ENCODE data around the gene TUB.

DNA sequence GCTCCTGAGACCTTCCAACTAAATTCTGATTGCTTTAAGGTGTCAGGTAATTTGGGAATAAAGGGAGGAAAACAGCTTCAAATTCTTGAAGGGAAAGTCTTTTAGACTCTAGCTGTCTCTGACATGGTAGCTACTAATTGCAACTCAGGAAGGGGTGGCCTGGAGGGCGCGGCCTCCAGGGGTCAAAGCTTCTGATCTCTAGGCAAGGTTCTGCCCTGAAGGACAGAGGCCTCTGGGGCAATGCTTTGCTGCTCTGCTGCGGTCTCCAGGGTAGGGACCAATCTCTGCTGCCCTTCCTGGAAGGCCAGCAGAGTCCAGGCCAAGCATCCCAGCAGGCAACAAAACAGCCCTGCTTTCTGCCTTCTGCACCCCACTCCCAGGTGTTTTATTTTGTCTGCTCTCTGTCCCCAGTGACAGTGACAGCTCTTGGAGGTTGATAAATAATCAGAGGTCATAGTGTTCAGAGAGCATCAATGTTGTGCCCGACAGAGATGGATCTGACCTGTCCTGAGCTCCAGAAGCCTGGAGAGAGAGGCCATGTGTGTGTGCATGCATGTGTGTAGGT is 1.8 kb upstream of the TUB start:
- TF ChIP-seq, protein P1, sequence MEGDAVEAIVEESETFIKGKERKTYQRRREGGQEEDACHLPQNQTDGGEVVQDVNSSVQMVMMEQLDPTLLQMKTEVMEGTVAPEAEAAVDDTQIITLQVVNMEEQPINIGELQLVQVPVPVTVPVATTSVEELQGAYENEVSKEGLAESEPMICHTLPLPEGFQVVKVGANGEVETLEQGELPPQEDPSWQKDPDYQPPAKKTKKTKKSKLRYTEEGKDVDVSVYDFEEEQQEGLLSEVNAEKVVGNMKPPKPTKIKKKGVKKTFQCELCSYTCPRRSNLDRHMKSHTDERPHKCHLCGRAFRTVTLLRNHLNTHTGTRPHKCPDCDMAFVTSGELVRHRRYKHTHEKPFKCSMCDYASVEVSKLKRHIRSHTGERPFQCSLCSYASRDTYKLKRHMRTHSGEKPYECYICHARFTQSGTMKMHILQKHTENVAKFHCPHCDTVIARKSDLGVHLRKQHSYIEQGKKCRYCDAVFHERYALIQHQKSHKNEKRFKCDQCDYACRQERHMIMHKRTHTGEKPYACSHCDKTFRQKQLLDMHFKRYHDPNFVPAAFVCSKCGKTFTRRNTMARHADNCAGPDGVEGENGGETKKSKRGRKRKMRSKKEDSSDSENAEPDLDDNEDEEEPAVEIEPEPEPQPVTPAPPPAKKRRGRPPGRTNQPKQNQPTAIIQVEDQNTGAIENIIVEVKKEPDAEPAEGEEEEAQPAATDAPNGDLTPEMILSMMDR (conservative IDR thresholded peaks at IDR 0.05; ENCODE audit: low read depth, low read length): no peak
- TF ChIP-seq EZH2 (IDR thresholded peaks at IDR 0.05; ENCODE audit: low read length, unreplicated experiment): no peak
- TF ChIP-seq EZH2phosphoT487 (IDR thresholded peaks at IDR 0.05; ENCODE audit: borderline replicate concordance, low read length): no peak
